HS-27A (cell line): ENCODE results near the gene CASKIN2.

Source experiments
- DNase-seq: peaks from one replicate; pipeline ENCODE4 v3.0.0-alpha.2; 2012; ENCODE audit warnings: low read depth, missing footprints

CASKIN2 gene, protein sequence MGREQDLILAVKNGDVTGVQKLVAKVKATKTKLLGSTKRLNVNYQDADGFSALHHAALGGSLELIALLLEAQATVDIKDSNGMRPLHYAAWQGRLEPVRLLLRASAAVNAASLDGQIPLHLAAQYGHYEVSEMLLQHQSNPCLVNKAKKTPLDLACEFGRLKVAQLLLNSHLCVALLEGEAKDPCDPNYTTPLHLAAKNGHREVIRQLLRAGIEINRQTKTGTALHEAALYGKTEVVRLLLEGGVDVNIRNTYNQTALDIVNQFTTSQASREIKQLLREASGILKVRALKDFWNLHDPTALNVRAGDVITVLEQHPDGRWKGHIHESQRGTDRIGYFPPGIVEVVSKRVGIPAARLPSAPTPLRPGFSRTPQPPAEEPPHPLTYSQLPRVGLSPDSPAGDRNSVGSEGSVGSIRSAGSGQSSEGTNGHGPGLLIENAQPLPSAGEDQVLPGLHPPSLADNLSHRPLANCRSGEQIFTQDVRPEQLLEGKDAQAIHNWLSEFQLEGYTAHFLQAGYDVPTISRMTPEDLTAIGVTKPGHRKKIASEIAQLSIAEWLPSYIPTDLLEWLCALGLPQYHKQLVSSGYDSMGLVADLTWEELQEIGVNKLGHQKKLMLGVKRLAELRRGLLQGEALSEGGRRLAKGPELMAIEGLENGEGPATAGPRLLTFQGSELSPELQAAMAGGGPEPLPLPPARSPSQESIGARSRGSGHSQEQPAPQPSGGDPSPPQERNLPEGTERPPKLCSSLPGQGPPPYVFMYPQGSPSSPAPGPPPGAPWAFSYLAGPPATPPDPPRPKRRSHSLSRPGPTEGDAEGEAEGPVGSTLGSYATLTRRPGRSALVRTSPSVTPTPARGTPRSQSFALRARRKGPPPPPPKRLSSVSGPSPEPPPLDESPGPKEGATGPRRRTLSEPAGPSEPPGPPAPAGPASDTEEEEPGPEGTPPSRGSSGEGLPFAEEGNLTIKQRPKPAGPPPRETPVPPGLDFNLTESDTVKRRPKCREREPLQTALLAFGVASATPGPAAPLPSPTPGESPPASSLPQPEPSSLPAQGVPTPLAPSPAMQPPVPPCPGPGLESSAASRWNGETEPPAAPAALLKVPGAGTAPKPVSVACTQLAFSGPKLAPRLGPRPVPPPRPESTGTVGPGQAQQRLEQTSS (N-terminal part only)

DNA sequence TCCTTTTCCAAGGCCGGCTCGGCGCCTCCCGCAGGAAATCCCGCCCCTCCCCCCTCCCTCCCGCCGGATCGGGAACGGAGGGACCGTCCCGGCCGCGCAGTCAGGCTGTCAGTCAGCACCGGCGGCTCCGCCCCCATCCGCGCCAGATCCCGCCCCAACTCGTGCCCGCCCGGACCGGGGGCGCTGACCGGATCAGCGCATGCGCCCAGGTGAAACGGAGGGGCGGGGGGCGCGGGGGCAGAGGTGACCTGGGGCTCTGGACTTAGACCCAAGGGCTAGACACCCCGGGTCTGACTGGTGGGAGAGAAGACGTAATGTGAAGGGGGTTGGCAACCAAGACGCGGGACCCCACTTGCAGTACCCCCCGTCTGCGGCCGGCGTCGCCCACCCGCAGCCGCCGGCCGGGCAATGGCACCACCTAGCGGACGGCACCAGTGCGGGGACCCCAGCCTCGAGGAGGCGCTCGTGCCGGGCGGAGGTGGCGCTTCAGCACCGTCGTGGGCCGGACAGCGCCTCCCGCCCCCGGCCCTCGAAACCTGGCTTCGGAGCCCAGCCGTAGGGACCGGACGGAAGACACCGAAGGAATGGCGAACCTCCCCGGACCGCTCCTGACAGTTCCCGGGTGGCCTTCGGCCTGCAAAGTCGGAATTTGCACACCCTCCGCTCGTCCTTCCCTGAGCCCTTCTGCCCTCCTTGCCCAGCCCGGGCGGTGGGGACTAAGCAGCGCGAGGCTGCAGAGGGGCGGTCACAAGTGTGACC is at the start of gene CASKIN2:
Gene CASKIN2, minus strand, starts transcription at position 42 of the 759 bp plus-strand sequence. CDS start 1,733 bp downstream, outside the sequence.
- DNase-seq: peak; percentile 62

DNA sequence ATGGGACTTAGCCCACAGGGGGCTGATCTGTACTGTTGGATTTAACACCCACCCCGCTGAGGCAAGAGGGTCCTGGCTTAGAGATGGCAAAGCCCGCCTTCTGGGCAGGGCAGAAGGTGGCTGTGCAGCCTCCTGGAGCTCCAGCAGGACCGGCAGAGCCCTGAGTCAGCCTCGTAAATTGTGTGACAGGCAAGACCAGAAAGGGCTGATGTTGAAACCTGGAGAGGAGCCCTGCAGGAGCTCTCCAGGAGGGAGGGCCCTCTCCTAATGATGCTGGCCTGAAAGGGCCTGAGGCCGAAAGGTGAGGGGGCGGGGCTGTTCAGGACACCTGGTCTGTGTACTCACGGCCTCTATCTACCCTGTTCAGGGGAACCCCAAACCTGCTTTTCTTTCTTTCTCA is 49.7 kb upstream of the CASKIN2 start:
- DNase-seq: no peak

DNA sequence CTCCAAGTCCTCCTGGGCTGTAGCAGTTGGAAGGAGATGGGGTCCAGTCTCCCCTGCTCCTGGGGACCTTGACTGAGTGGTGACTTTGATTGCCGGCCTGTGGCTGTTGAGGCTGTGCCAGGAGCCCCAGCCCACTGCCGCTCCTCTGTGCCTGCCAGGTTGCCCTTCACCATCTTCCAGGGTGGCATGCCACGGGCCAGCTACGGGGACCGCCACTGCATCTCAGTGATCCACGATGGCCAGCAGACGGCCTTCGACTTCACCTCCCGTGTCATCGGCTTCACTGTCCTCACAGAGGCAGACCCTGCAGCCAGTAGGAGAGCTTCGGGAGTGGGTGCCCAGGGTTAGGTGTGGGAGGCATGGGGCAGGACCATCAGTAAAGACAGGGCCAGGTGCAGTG is 48.9 kb upstream of the CASKIN2 start:
- DNase-seq: no peak

DNA sequence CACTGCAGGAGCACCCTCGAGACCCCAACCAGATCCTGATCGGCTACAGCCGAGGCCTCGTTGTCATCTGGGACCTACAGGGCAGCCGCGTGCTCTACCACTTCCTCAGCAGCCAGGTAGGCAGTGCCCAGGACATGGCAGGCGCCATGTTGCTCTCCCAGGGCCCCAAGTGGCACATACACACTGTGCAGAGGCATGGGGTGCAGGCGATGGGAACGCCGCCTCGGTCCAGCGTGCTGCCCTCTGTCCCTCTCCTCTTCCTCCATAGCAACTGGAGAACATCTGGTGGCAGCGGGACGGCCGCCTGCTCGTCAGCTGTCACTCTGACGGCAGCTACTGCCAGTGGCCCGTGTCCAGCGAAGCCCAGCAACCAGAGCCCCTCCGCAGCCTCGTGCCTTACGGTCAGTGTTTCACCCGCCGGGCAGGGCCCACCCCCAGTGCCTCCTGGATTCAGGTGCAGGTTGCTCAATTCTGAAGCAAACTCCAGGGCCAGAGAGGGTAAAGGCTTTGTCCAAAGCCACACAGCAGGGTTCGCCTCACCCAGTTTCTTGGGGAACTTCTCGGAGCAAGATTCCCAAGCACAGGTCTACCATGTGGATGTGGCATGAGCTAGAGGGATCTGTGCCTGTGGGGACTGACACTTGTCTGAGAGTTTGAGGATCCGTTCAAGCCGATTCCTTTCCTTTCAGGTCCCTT is 47.9 kb upstream of the CASKIN2 start:
- no peak for DNase-seq

DNA sequence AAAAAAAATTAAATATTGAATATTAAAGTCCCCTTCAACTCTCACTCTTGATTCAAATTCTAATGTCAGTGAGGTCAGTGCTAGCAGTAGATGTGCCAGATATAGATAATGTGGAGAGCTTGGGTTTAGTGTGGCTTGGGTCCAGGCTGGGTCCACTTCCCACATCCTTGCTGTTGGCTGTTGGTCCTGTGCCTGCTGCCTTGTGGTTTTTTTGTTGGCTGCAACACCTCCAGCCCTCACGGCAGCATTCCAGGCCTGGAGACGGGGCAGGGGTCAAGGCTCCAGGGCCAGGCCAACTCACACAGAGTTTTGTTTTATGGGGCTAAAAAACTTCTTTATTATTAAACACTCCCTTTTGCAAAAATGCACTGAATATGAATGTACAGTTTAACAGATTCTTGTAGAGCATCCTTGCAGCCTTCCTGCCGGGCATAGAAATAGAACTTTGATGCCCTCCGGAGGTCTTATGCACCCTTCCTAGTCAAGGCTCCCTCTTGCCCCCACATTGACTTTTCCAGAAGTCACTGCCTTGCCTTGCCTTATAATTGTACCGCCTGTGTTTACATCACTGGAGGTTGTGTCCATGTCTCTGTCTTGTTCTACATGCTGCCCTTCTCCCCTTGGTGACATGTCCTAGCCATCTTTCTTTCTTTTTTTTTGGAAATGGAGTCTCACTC is 46.7 kb upstream of the CASKIN2 start:
- no peak for DNase-seq

DNA sequence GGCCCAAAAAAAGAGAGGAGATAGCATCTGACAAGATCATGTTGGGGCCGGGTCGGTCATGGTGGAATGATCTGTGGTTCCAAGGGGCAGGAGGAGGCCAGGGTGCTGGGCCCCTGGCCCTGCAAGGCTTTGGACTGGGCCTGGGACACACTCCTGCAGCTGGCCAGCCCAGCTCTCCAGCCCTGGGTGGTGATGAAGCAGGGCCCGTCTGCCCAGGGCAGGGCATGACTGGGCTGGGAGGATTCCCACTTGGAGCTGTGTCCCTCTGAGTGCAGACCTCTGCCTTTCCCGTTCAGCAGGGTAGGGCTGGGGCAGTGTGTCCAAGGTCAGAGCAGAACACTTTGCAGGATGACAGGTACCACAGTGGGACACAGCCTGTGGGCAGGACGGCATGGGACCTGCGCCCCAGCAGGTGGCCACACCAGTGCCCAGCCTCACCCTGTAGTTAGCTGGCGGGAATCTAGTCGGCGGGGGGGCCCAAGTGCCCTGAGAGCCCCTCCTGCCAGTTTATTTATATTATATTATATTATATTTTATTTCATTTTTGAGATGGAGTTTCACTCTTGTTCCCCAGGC is 44.7 kb upstream of the CASKIN2 start:
- DNase-seq: no peak

DNA sequence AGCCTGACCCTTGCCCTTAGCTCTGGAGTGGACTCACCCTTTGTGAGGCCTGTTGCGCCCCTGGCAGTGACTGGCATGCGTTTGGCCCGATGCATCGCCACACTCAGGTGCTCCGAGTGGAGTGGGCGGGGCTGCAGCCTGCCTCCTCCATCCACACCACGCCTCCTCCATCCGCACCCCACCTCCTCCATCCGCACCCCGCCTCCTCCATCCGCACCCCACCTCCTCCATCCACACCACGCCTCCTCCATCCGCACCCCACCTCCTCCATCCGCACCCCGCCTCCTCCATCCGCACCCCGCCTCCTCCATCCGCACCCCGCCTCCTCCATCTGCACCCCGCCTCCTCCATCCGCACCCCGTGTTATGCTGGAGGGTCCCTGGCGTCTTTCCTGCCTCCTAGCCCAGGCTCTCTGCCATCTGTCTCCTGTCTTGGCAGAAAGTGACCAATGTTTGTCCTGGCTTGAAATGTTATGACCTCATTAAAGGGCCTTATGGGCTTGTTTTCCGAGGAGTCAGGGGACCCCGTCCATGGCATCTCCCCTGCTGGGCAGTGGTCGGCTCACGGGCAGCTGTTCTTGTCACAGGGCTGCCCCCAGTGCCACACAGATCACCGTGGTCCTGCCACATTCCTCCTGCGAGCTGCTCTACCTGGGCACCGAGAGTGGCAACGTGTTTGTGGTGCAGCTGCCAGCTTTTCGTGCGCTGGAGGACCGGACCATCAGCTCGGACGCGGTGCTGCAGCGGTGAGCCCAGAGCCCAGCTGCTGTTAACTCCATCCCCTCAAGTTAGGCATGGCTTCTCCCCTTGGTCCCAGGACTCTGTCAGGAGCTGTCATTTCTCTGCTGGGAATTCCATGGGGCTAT is 43.6 kb upstream of the CASKIN2 start:
- DNase-seq: no peak

DNA sequence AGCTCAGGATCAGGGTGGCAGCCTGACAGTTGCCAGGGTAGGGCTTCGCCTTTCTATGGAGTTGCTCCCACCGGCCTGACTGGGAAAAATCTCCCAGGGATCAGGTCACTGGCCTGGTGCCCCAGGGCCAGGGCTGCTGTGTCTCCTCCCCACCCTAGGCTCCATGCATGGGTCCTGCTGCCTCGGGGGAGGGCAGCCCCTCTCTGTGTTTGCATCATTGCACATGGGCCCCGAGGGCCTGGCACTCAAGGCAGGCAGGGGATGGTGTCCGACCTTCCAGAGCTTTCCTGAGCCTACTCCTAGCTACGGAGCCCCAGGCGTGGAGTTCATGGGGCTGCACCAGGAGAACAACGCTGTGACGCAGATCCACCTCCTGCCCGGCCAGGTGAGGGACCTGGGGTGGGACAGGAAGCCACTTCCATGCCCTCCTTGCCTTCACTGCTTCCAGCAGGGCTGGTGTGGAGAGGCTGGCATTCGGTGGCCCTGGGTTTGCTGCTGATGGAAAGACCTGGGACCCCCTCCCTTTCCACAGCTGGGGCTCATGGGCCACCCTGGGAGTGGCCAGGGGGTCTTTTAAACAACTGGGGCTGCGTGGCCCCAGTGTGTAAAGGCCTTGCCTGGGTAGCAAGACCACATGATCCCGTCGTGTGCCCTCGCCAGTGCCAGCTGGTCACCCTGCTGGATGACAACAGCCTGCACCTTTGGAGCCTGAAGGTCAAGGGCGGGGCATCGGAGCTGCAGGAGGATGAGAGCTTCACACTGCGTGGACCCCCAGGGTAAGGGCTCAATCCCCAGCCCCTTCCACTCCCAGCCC is 42.7 kb upstream of the CASKIN2 start:
- no peak for DNase-seq

DNA sequence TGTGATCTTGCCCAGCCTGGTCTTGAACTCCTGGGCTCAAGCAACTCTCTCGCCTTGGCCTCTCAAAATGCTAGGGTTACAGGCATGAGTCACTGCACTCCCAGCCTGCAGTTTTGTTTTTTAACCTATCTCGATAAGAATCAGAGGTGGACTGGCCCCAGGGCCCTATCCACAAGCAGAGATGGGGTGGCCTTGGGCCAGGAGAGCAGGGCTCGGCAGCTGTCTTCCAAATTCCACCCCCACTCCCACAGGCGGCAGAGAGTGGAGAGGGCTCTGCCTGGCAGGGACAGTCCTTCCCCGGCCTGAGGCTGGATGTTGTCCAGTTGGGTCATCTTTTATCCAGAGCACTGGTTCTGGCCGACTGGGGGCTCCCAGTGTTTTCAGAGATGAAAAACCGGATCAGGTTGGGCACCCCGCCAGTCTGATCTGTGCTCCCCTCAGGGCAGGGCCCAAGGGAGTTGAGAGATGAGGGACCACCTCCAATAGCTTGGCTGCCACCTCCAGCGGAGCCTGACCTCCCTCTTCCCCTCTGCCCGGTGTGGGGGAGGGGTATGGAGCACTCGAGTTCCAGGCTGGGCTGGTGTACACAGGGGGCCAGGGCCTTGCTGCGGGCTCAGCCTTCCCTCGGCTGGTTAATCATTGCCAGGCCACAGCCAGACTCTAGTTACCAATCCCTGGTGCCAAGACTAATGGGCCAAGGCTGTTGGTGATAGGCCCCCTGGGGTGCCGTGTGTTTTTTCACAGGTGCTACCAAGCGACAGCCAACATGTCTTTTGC is 41.9 kb upstream of the CASKIN2 start:
- DNase-seq: no peak

DNA sequence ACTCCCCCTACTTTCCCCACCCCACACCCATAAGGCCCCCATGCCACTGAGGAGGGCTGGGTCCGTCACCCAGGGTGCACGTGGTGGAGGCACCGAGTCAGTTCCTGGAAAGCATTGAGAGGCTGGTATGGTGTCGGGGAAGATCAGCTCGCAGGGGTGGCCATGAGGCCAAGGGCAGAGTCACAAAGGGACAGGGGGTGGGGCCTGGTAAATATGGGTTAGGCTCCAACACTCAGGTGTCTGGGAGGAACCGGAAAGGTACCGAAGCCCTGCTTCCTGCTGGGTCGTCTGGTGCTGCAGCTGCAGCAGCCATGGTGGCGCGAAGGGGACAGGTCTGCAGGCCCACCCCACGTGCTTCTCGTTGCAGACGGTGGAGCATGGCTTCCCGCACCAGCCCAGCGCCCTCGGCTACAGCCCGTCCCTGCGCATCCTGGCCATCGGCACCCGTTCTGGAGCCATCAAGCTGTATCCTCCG is 40.4 kb upstream of the CASKIN2 start:
- no peak for DNase-seq

DNA sequence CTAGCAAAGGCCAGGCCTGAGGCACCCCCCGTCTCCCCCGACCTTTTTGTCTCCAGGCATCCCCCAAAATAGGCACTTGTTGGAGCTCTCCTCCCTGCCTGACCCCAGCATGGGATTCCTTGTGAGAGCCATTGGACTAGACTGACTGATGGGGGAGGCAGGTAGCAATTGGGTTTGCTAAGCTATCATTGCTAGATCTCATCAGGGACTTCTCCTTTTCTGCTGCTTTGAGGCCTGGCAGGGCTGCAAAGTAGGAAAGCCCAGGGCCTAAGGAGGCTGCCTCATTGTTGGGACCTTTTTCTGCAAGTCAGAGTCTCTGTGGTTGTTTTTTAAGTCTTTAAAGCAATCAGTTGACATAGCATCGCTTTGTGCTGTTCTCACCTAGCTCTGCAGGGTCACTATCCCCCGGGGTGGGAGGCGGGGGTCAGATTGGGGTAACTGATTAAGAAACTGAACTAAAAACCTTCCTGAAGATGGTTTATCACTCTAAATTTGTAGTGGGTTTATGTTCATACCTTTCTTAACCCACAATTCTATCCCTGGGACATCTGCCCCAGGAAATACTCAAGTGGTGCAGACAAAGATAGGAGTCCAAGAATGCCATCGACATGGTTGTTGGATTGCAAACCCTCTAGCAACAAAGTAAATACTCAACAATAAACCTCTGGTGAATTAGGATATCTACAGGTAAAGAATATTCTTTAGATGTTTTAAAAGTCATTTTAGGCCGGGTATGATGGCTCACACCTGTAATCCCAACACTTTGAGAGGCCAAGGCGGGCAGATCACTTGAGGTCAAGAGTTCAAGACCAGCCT is 38.2 kb upstream of the CASKIN2 start:
- no peak for DNase-seq

DNA sequence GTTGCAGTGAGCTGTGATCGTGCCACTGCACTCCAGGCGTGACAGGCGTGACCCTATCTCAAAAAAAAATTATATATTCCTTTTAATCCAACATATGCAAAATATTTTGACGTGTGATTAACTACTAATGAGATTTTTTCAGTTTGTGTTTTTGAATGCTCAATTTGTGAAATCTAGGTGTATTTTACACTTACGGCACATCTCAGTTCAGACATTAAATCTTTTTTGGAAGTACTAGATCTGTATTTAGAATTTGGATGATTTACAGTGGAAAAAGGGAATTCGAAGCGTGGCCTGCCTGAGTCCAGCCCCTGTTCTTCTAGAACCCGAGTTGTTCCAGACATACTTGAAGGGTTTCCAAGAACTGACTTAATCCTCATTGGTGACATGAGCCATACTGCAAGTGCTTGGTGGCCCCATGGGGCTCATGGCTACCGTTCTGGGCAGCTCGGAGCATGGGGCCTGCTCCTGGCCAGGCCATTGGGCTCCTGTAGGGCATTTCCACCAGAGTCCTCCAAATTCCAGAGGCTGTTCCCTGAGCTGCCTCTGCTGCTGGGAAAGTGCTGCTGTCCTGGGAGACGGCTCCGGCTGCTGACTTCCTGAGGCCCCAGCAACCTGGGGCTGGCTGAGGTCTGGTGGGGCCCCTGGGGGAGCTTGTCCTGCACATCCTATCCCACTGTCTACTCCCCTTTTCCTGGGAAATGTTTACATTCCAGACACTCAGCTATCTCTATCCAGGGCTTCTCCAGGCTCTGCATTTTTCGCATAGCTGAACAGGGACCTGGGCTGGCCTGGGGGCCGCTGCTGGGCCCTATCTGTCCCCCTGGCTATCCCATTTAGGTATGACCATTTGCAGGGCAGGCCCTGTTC is 37.3 kb upstream of the CASKIN2 start:
- no peak for DNase-seq

DNA sequence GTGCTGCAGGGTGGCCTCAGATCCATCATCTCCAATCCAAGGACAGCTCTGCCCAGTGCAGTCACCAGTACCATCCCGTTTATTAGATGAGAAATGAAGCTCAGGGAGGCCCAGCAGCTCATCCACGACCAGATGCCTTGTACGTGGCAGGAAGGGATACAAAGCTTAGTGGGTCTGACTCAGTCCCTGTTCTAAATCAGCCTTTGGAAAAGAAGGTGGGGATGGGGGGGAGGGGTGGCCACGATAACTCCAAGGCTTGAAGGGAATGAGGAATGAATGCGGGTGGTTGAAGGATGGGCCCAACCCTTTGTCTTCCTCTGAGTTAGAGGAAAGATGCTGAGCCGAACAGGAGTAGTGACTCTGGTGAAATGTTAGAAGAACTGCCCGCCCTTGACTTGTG is 35.9 kb upstream of the CASKIN2 start:
- DNase-seq: no peak

DNA sequence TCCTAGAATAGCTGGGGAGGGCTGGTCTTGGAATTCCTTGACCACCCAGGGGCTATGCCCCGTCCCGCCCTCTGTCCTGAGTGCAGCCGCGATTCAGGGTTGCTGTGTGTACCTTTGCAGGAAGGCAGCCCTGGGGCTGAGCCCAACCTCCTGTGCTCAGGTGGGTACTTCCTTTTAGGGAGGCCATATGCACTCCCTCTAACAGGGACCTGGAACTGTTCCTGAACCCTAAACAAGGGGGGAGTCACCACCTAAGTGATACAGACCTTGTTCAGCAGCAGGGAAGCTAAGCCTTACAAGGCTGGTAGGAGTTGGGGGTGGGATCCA is 34.8 kb upstream of the CASKIN2 start:
- DNase-seq: no peak

DNA sequence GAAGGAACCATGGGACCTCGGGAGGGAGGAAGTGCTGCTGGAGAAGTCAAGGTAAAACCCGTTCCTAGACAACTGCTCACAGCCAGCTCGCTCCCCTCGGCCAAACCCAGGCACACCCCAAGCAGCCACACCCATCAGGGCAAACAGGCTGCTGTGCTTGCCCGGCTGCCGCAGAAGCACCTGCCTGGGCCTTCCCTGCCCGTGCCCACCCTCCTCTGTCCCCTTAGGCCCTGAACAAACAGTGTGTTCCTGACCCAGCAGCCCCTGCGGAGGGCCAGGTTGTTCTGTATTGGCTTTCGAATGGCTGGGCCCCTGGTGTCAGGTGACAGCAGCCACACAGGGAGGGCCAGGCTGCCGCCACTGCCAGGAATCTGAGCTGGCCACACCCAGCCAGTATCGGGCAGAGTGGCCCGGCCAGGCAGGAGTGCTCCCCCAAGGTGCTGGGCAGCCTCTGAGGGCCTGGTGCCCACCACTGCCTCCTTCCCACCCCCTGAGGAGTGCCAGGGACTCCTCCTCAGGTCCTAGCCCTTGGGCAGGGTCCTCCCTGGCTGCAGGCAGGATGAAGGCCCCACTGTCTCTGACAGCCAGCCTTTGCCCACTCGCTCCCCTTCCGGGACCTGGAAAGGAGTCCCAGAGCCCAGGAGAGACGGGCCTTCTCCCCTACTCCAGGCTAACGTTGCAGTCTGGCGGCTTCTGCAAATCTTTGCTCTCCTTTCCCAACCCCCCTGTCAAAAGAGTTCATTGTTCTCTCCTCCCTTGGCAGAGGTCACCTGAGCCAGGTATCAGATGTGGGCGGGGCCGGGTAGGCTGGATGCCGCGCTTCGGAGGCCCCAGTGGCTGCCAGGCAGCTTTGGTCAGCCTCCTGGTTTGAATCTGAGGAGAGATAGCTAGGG is 34.2 kb upstream of the CASKIN2 start:
- no peak for DNase-seq
